ENCODE results near the gene ASB15. TPM values are rescaled to one million over a fixed set of nuclear protein-coding genes. Genes with fewer than 3 reads are reported as not detected.

Gene ASB15
- total RNA-seq, 2 donors from 2014 or later: 18.9 to 34.3 TPM

- DNase-seq (no peak), ATAC-seq (no peak)
- intact Hi-C loops (cut with DNase I): no loop called here
Observed at GRCh38 chr7:123677061-123677715, 75.6 kb downstream of the ASB15 start.

- ATAC-seq (peak in 1 of 2 donors; percentile 57), DNase-seq (no peak)
- intact Hi-C loops (cut with DNase I): loop anchor here (5.0 to 10.0 kb wide), 3 partner anchors 42 to 185 kb away; no protein-coding TSS in a partner anchor
Observed at GRCh38 chr7:123679614-123680013, 78.0 kb downstream of the ASB15 start.

GRCh38 chr7:123680580-123680979 lies 79.0 kb downstream of the ASB15 start:
- no peak for DNase-seq
- intact Hi-C loops (cut with DNase I): loop anchor here (5.0 to 10.0 kb wide), 3 partner anchors 43 to 186 kb away; no protein-coding TSS in a partner anchor
- ATAC-seq: no peak

GRCh38 chr7:123681561-123681960 lies 79.9 kb downstream of the ASB15 start:
- intact Hi-C loops (cut with DNase I): loop anchor here (5.0 to 10.0 kb wide), 3 partner anchors 44 to 187 kb away; no protein-coding TSS in a partner anchor
- peak; percentile 79 to 93 for ATAC-seq

GRCh38 chr7:123682690-123683089 lies 81.1 kb downstream of the ASB15 start:
- ATAC-seq (peak; percentile 53 to 66), DNase-seq (no peak)
- intact Hi-C loops (cut with DNase I): loop anchor here (2.0 to 10.0 kb wide), 4 partner anchors 45 to 188 kb away; no protein-coding TSS in a partner anchor

More at GRCh38 chr7:123681561-123681960, 79.9 kb downstream of the ASB15 start:
- DNase-seq: no peak

GRCh38 chr7:123687161-123687560 lies 85.5 kb downstream of the ASB15 start:
- DNase-seq (no peak), ATAC-seq (no peak)
- intact Hi-C loops (cut with DNase I): loop anchor here (10.0 kb wide), 2 partner anchors 178 to 192 kb away; no protein-coding TSS in a partner anchor

- intact Hi-C loops (cut with DNase I): loop anchor here (10.0 kb wide), 2 partner anchors 177 to 193 kb away; no protein-coding TSS in a partner anchor
- ATAC-seq (no peak), DNase-seq (no peak)
Observed at GRCh38 chr7:123687727-123688126, 86.1 kb downstream of the ASB15 start.

Other genes with a start within 250 kb of the ASB15 start
- under 1 TPM; 0.24 to 0.38 TPM for gene IQUB, start 67.2 kb upstream of the ASB15 start, total RNA-seq
- gene NDUFA5, start 44.0 kb upstream of the ASB15 start, total RNA-seq: 100 to 1,000 TPM; 240 to 283 TPM
- 100 to 1,000 TPM; 220 to 376 TPM for gene LMOD2, start 54.0 kb downstream of the ASB15 start, total RNA-seq
- gene WASL, start 147.2 kb downstream of the ASB15 start, total RNA-seq: 10 to 100 TPM; 25.1 to 26.8 TPM
- not detected for gene HYAL4, start 243.3 kb downstream of the ASB15 start, total RNA-seq